GM12878 (cell line): ENCODE results near the gene SHD. TPM values are rescaled to one million over a fixed set of nuclear protein-coding genes. Genes with fewer than 3 reads are reported as not detected.

ENCODE experiments used
- CTCF ChIP-seq, 3 experiments: IDR thresholded peaks in 2 of 3; conservative IDR thresholded peaks in 1 of 3; 2 replicates each; pipeline ENCODE4 v1.5.1; 2011; ENCODE audit warnings: low read depth in 3 of 3, low read length in 3 of 3, mild to moderate bottlenecking in 3 of 3, control low read depth in 2 of 3, moderate library complexity in 2 of 3, inconsistent platforms in 1 of 3, mixed read lengths in 1 of 3; ENCODE audit not compliant: control insufficient read depth in 2 of 3, insufficient read depth in 1 of 3; ENCODE audit errors: extremely low read depth in 1 of 3
- ESRRA ChIP-seq: IDR thresholded peaks from 2 replicates; pipeline ENCODE4 v1.6.1; 2012; ENCODE audit warnings: mild to moderate bottlenecking, low read length, improper control_type of control experiment
- FOXK2 ChIP-seq: fragments of 450-650 bp; IDR thresholded peaks from 2 replicates; pipeline ENCODE4 v1.6.1; 2017; ENCODE audit warnings: mild to moderate bottlenecking, moderate library complexity
- HCFC1 ChIP-seq: fragments of 150-350 bp; IDR thresholded peaks from 2 replicates; pipeline ENCODE4 v1.6.1; 2014; ENCODE audit warnings: low read length
- HDGF ChIP-seq: fragments of 450-650 bp; IDR thresholded peaks from 2 replicates; pipeline ENCODE4 v1.6.1; 2016; ENCODE audit warnings: antibody characterized with exemption
- HSF1 ChIP-seq: fragments of 150-350 bp; IDR thresholded peaks from 2 replicates; pipeline ENCODE4 v1.6.1; 2014; ENCODE audit warnings: mild to moderate bottlenecking, low read depth, low read length
- IKZF2 ChIP-seq, 2 experiments: fragments of 450-650 bp; IDR thresholded peaks; 2 replicates each; pipeline ENCODE4 v1.6.1; 2017; ENCODE audit warnings: mild to moderate bottlenecking in 2 of 2, moderate library complexity in 2 of 2
- JUNB ChIP-seq: IDR thresholded peaks from 2 replicates; pipeline ENCODE4 v1.6.1; 2016; ENCODE audit warnings: antibody characterized with exemption, mild to moderate bottlenecking
- KAT2A ChIP-seq: conservative IDR thresholded peaks from 2 replicates; pipeline ENCODE4 v1.6.1; 2011; ENCODE audit warnings: low read depth, low read length; ENCODE audit not compliant: control insufficient read depth
- KLF5 ChIP-seq: fragments of 450-650 bp; IDR thresholded peaks from 2 replicates; pipeline ENCODE4 v1.6.1; 2014; ENCODE audit warnings: mild to moderate bottlenecking; ENCODE audit not compliant: partially characterized antibody
- LARP7 ChIP-seq: fragments of 450-650 bp; IDR thresholded peaks from 2 replicates; pipeline ENCODE4 v1.6.1; 2017; ENCODE audit warnings: mild to moderate bottlenecking
- MEF2A ChIP-seq: IDR thresholded peaks from 2 replicates; pipeline ENCODE4 v1.6.1; 2011; ENCODE audit warnings: low read depth, mild to moderate bottlenecking, low read length, moderate library complexity; ENCODE audit not compliant: insufficient read depth
- MTA3 ChIP-seq: IDR thresholded peaks from 2 replicates; pipeline ENCODE4 v1.6.1; 2012; ENCODE audit warnings: low read length, inconsistent platforms, borderline replicate concordance
- MYB ChIP-seq: fragments of 150-350 bp; IDR thresholded peaks from 2 replicates; pipeline ENCODE4 v1.6.1; 2014; ENCODE audit warnings: mild to moderate bottlenecking, low read depth, low read length, borderline replicate concordance
- NR2C2 ChIP-seq: IDR thresholded peaks from 2 replicates; pipeline ENCODE4 v1.6.1; 2011; ENCODE audit warnings: borderline replicate concordance, low read depth; ENCODE audit not compliant: control insufficient read depth, insufficient read length
- POLR2AphosphoS2 ChIP-seq: IDR thresholded peaks from 2 replicates; pipeline ENCODE4 v1.6.1; 2011; ENCODE audit warnings: low read depth, mild to moderate bottlenecking, low read length, improper control_type of control experiment, moderate library complexity
- SMC3 ChIP-seq: IDR thresholded peaks from 2 replicates; pipeline ENCODE4 v1.6.1; 2011; ENCODE audit warnings: low read length, improper control_type of control experiment, borderline replicate concordance
- SUZ12 ChIP-seq: fragments of 200-600 bp; sonication (generic); IDR thresholded peaks from one replicate; pipeline ENCODE4 v1.6.1; 2018; ENCODE audit warnings: antibody characterized with exemption, mild to moderate bottlenecking; ENCODE audit not compliant: unreplicated experiment
- TCF12 ChIP-seq: IDR thresholded peaks from 2 replicates; pipeline ENCODE4 v1.6.1; 2011; ENCODE audit warnings: low read depth, mild to moderate bottlenecking, low read length
- ZBTB4 ChIP-seq: fragments of 450-650 bp; formaldehyde crosslinking; IDR thresholded peaks from 2 replicates; pipeline ENCODE4 v1.4.0; 2022; ENCODE audit warnings: mild to moderate bottlenecking, moderate library complexity
- ZNF592 ChIP-seq: fragments of 450-650 bp; IDR thresholded peaks from 2 replicates; pipeline ENCODE4 v1.6.1; 2017; ENCODE audit warnings: mild to moderate bottlenecking, moderate library complexity
- polyA plus RNA-seq, 11 experiments: library from polyadenylated mRNA; depleted of rRNA in 4 of 11; unstranded in 6 of 11; stranded (reverse) in 5 of 11; fragments of >200 nt; fragmentation: Nextera tagmentation in 4 of 11; fragmentation: Illumina TruSeq in 1 of 11; extraction: Ambion mirVana in 4 of 11; extraction: Trizol in 1 of 11; gene quantifications; 1 replicate in 1 of 11; 2 replicates in 10 of 11; pipeline versions ENCODE4 v1.2.1 to v1.2.3, GENCODE V29; 2011 to 2016; ENCODE audit warnings: inconsistent platforms in 2 of 11, missing spikeins in 2 of 11, low read depth in 1 of 11
- total RNA-seq, 4 experiments: library from RNA; depleted of rRNA in 3 of 4; stranded (reverse); fragments of >200 nt in 3 of 4; fragmentation: Illumina TruSeq in 1 of 4; extraction: Trizol in 1 of 4; gene quantifications; 2 replicates each; pipeline versions ENCODE4 v1.2.1 to v1.2.3, GENCODE V29; 2013 to 2021

Gene SHD
- total and polyA plus RNA-seq, 10 of the 15 experiments (the other 5 are each of a cell fraction or from before 2014, with no cell fraction given), result 0.09 TPM; not detected in 9

GRCh38 chr19:4233282-4233853 lies 45.7 kb upstream of the SHD start (continued):
- no peak for TF ChIP-seq ZNF592
- TF ChIP-seq SMC3, result peak; percentile 36; the same call in 1 of the 2 replicates
- TF ChIP-seq TCF12, result no peak
- no peak for TF ChIP-seq SUZ12
- TF ChIP-seq FOXK2, result no peak
- peak; percentile 77 to 98 (median 92) for TF ChIP-seq CTCF (IDR thresholded peaks at IDR 0.05 in 2 of 3, conservative IDR thresholded peaks at IDR 0.05 in 1 of 3; ENCODE audit: control insufficient read depth in 2 of 3, extremely low read depth in 1 of 3, insufficient read depth in 1 of 3, low read depth in 3 of 3, low read length in 3 of 3)
- TF ChIP-seq HCFC1, result no peak
- TF ChIP-seq HDGF, result peak; percentile 94
- no peak for TF ChIP-seq HSF1
- no peak; the same call in 1 of the 2 replicates for TF ChIP-seq POLR2AphosphoS2
- TF ChIP-seq NR2C2, result no peak
- no peak for TF ChIP-seq IKZF2 (IDR thresholded peaks at IDR 0.05)
- TF ChIP-seq MYB, result no peak
- no peak for TF ChIP-seq MTA3
- no peak for TF ChIP-seq KLF5
- TF ChIP-seq ZBTB4 (CRISPR knock-in tag), result no peak
- no peak for TF ChIP-seq ESRRA
- no peak for TF ChIP-seq LARP7
- no peak for TF ChIP-seq JUNB
- no peak for TF ChIP-seq MEF2A
- no peak for TF ChIP-seq KAT2A
